ENCODE data around the gene ITGAD.
"Not testable (repeated sequence)": the region's sequence is repeated elsewhere in the genome, so short reads cannot be mapped to it uniquely, and the experiment has no call there.

Gene ITGAD

GRCh38 chr16:31440516-31441184 is 47.5 kb downstream of the ITGAD start:
- no peak for TF ChIP-seq CTCF (IDR thresholded peaks at IDR 0.05; ENCODE audit: borderline replicate concordance, control extremely low read depth, extremely low read depth, insufficient read depth, missing control alignments)

GRCh38 chr16:31441956-31442355 is 48.8 kb downstream of the ITGAD start:
- TF ChIP-seq CTCF (IDR thresholded peaks at IDR 0.05; ENCODE audit: borderline replicate concordance, control extremely low read depth, extremely low read depth, insufficient read depth, missing control alignments): no peak
- in situ Hi-C loops (cut with MboI; ENCODE audit: low sequenced_read_pairs, unreplicated experiment): loop anchor here (25.0 kb wide), 1 partner anchor 455 kb away; the partner anchor contains the start of gene HSD3B7
- DNase-seq (ENCODE audit: low spot score): no peak

More at GRCh38 chr16:31440516-31441184, 47.5 kb downstream of the ITGAD start:
- in situ Hi-C loops (cut with MboI; ENCODE audit: low sequenced_read_pairs, unreplicated experiment): loop anchor here (25.0 kb wide), 1 partner anchor 453 kb away; the partner anchor contains the start of gene HSD3B7
- DNase-seq (ENCODE audit: low spot score): no peak

- DNase-seq (ENCODE audit: low spot score): not testable (repeated sequence)
- in situ Hi-C loops (cut with MboI; ENCODE audit: low sequenced_read_pairs, unreplicated experiment): loop anchor here (25.0 kb wide), 1 partner anchor 459 kb away; the partner anchor contains the start of gene HSD3B7
Measured at GRCh38 chr16:31445931-31446330, 52.8 kb downstream of the ITGAD start.

- DNase-seq (ENCODE audit: low spot score): no peak
- in situ Hi-C loops (cut with MboI; ENCODE audit: low sequenced_read_pairs, unreplicated experiment): loop anchor here (10.0 kb wide), 1 partner anchor 414 kb away; no protein-coding TSS in a partner anchor
- TF ChIP-seq CTCF (IDR thresholded peaks at IDR 0.05; ENCODE audit: borderline replicate concordance, control extremely low read depth, extremely low read depth, insufficient read depth, missing control alignments): no peak
Measured at GRCh38 chr16:31451201-31451600, 58.1 kb downstream of the ITGAD start.

- DNase-seq (ENCODE audit: low spot score): no peak
- in situ Hi-C loops (cut with MboI; ENCODE audit: low sequenced_read_pairs, unreplicated experiment): loop anchor here (10.0 kb wide), 1 partner anchor 413 kb away; no protein-coding TSS in a partner anchor
Measured at GRCh38 chr16:31451681-31452351, 58.7 kb downstream of the ITGAD start.

GRCh38 chr16:31452631-31453106 is 59.5 kb downstream of the ITGAD start:
- no peak for DNase-seq (ENCODE audit: low spot score)
- no peak for TF ChIP-seq CTCF (IDR thresholded peaks at IDR 0.05; ENCODE audit: borderline replicate concordance, control extremely low read depth, extremely low read depth, insufficient read depth, missing control alignments)
- in situ Hi-C loops (cut with MboI; ENCODE audit: low sequenced_read_pairs, unreplicated experiment): loop anchor here (10.0 kb wide), 1 partner anchor 412 kb away; no protein-coding TSS in a partner anchor

More at GRCh38 chr16:31451681-31452351, 58.7 kb downstream of the ITGAD start:
- peak; percentile 31 for TF ChIP-seq CTCF (IDR thresholded peaks at IDR 0.05; ENCODE audit: borderline replicate concordance, control extremely low read depth, extremely low read depth, insufficient read depth, missing control alignments)

All from GM13976 (cell line).